DMS114 treated with DMSO at 0.1 percent for 48 hours (cell line): ENCODE data around the gene ANK3.
A peak's percentile ranks its signal among the peaks of the same experiment; 100 is the strongest.

Source experiments
- DNase-seq: peaks from one replicate; lab custom pipeline; 2025; ENCODE audit not compliant: unreplicated experiment; lab: John Stamatoyannopoulos, UW

ANK3 gene

DNA sequence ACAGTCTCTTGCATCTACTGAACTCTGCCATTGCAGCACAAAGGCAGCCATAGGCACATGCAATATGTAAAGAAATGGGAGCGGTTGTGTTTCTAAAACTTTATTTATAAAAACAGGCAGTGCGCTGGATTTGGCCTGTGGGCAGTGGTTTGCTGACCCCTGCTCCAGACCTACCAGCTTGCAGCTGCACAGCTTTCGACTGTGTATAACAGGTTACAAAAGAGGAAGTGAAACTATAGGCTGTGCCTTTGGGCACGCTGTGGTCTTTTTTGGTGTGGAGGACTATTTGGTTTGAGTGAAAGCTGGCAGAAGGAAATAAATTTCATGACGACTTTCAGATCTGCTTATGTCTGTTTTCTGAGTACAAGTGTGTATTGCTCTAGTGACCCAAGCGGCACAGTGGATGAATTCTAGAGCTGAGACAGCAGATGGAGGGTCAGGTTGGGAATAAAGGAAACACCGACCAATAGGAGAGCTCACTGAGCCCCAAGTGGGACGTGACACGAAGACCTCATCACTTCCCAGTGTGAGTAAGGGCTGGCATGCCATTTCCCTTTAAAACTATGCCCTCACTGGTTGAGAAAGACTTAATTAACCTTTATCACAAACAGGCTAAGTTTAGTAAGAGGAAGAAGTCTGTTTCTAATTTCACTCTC lies 152.7 kb downstream of the ANK3 start:
- no peak for DNase-seq

GRCh38 chr10:60235001-60235400 lies 154.7 kb downstream of the ANK3 start:
- DNase-seq = no peak

DNA sequence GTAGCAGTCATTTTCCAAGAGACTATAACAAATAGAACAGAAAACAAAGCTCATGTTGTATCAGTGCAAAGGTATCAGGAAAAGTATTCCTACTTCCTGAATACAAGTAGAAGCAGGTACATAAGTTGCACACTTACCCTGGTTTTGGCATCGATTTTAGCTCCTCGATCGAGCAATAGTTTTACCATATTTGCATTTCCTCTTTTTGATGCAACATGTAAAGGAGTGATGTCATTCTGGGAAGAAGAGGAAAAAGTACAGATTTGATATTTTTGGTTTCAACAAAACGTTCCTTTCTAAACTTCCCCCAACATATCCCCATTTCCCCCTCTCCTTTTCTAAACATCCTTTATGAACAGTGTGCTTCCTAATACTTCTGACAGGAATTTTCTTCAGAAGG lies 155.1 kb downstream of the ANK3 start:
- no peak for DNase-seq

DNA sequence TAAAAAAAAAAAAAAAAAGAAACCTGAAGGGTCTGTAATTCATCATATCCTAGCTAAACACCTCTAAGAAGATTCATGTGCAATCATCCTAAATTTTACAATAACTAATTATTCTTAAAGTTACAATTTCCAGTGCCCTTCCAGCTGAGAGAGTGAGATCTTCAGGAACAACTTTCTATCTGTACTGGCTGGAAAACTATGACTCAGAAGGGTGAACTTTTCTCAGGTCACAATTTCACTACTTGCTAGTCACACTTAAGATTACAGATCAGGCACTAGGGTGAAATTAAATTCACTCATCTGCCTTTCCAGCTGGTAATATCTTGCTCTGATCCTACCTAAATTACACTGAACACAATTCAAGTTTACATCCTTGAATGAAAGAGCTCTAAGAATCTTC lies 158.8 kb downstream of the ANK3 start:
- no peak for DNase-seq

DNA sequence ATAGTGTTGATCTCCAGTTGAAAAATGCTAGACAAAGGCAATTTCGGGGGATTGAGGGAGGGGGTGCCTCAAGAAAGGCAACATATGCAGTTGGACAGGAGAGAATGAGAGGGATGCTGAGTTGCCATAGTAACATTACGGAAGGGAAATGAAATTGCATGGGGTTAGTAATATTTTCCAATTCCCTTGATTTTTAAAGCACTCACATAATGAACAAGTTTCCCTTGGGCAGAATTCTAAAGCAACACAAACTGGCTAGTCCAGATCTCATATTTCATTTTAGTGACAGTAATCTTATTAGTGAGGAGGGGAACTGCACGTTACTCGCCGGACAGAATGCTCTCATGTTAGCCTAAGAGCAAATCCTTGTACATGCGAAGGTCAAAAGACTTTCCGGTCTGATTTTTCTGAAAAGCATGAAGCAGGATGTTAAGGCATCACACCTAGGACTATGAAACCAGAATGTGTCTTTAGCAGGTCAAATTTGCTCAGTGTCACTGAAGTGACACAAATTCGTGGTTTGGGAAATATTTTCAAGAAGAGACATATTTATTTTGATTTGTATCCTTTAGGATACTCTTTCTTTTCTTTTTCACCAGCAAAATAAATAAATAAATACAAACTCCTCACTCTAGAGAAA lies 165.5 kb downstream of the ANK3 start:
- DNase-seq = no peak

DNA sequence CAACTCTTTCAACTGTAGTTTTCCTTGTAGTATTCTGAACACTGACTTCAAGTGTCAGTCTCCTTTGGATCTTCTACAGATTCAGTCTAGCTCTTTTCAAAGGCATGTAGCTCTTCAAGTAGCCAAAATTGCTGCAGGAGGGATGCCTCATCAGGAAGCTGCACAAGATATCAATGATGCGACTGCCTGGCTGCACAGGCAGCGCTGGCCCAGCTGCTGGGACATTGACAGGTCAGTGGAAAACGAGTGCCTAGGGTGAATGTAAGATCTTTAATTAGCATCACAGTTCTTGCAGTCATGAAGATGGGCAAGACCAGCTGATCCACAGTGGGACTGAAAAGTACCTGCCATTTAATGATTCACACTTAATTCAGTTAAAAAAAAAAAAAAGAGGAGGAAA lies 167.6 kb downstream of the ANK3 start:
- no peak for DNase-seq

- DNase-seq = no peak
These were observed 177.5 kb downstream of the ANK3 start for GRCh38 chr10:60212195-60212594.

- no peak for DNase-seq
These were observed 179.7 kb downstream of the ANK3 start for GRCh38 chr10:60209874-60210570.

DNA sequence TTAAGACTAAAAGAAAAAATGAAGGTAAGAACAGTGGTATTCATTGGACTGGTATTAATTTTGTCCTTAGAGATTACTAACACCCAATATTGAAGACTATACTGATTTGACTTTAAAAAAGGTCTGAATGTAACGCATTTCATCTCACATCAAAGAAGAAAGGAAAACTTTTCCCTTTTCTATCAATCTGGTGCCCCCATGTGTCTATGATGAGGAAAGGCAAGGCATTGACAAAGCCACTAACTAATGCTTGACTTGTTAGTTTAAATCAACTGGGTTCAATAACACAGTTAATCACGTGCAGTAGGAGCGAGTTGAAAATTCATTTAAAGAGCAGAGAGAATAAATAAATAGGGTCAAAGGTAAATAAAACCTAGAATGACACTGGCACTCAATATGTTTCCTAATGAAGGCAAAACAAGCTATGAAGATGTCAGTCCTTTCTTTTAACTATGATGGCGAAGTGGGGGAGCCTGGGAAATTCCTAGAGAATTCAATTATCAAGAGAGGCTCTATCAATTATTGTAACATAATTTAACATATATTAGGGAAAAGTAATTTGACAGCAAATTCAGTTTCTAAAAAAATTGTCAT lies 180.9 kb downstream of the ANK3 start:
- peak; percentile 46 for DNase-seq

DNA sequence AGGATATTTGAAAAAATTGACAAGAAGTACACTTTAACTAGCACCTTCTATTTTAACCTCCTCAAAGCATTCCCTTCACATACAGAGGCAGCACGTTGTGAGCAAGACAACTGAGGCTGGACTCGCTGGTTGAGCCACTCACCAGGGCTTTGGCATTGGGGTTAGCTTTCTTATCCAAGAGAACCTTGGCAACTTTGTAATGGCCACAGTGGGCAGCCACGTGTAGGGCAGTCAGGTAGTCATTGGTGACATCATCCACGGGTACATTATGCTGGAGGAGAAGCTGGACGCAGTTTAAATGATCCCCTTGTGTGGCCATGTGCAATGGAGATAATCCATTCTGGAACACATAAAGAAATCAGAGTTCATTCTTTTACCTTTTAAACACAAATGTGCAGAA lies 181.8 kb downstream of the ANK3 start:
- DNase-seq = no peak

- no peak for DNase-seq
These were observed 182.9 kb downstream of the ANK3 start for GRCh38 chr10:60206735-60207134.

GRCh38 chr10:60205741-60206140 lies 183.9 kb downstream of the ANK3 start:
- DNase-seq = no peak

DNA sequence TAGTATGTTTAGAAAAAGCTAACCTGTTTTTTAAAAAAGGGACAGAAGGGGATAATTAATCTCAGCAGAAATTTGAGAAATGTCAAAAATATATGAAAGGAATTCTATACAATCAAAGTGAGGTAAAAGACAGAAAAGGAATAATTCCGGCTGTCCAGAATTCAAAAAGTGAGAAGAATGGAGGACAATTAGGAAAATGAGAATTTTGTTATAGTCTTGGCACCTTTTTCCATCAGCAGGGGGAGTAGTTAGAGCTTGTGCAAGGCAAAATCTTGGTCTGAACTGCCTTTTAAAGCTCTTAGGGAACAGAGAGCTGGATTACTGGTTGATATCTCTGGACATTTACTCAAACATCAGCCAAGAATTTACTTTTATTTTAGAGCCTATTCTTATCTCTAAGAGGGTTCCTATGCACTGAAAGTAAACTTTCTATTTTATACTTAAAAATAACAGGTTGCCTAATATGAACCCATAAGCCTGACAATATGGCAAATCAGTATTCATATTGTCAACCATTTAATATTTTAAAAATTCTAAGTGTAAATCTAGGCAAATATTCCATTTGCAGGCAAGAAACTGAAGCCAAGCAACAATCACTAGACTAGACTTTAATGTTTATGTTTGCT lies 185.6 kb downstream of the ANK3 start:
- DNase-seq = peak; percentile 42

- no peak for DNase-seq
These were observed 189.0 kb downstream of the ANK3 start for GRCh38 chr10:60200682-60201053.

DNA sequence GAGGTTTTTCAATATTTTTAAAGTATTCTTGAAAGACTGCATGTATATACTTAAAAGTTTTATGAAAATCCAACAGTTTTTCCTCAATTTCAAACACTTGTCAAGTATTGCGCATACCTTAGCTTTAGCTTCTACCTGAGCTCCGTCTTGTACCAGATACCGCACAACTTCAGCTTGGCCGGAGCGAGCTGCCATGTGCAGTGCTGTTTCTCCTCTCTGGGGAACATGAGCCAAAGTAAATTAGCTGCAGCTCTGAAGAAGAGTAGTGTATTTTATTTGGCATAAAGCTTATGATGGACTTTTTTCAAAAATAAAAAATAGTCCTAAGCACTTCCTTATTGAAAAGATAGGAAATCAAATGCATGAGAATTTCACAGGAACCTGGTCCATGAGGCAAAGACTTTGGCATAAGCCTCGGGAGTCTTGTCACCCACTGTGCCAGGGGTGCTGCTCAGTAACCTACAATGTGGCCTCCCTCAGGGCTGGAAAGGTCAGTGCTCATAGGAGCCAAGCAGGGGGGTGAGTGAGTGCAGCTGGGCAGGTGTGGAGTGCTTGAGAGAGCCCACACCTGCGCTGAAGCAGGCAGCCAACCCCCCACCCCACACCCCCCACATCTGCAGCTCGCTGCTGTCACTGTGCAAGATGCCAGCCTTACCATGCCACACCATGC lies 189.5 kb downstream of the ANK3 start:
- no peak for DNase-seq

GRCh38 chr10:60197206-60197605 lies 192.5 kb downstream of the ANK3 start:
- DNase-seq = no peak

- DNase-seq = no peak
These were observed 195.3 kb downstream of the ANK3 start for GRCh38 chr10:60194421-60194820.

- no peak for DNase-seq
These were observed 196.7 kb downstream of the ANK3 start for GRCh38 chr10:60192946-60193345.

DNA sequence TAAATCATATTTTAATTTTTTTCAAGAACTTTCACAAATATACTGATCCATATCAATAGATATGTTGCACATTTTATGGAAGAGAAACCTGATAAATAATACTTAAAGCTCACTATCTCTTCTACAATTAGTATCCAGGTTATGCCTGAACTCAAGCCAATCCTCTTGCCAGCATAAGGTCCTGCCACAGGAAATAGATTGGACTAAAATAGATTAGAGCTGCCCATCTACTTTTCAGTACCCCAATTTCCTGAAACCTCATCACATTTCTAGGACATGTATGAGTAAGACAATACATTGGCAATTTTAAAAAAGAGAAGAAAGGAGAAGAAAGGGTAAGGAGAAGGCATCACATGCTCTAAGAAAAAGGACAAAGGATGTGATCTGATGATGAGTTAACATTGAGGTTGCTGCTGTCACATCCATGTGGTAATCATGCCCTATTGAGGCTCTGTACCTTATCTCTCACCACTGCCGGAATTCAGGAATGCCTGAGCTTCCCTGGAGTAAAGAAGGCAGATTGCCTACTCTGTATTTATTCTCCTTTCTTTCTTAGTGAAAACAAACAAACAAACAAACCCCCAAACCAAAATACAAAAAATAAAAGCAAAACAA lies 199.7 kb downstream of the ANK3 start:
- no peak for DNase-seq

DNA sequence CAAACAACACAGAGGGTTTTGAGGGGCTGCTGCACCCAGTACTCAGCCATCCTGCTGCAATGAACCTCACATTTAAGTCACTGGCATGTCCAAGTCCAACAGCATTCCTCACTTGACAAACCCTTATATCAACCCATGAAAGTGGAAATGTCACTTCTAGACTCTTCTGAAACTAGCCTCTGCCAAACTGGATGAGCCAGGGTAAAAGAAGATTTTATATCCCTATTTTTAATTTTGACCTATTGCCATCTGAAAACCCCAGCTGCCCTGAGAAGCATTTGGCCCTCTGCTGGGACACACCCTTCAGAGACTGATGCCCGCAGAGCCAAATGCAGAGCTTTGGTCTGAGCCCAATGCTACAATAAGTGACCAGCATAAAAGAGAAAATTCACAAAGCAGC lies 201.1 kb downstream of the ANK3 start:
- DNase-seq = no peak

DNA sequence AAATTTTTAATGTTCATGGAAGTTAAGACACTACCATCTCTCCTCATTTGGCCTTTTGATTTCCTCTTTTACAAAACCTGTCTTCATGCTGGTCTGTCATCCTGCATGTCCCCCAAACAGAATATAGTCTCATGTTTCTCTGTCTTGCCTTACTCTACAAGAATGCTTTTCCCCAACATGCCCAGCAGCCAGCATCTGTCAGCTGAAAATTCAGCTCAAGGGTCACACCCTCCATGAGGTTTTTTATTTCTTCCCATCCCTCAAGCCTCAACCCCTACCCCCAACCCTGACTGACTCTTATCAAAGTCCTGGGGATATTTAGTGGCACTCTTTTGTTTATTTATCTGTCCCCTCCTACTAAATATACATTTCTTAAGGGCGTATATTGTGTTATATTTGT lies 202.0 kb downstream of the ANK3 start:
- no peak for DNase-seq
